ENCODE data around the gene P2RX7. TPM values are rescaled to one million over a fixed set of nuclear protein-coding genes. Genes with fewer than 3 reads are reported as not detected.
A peak's percentile ranks its signal among the peaks of the same experiment; 100 is the strongest.
"Not testable (repeated sequence)": the region's sequence is repeated elsewhere in the genome, so short reads cannot be mapped to it uniquely, and the experiment has no call there.

P2RX7 gene
- total RNA-seq, 1 donor from 2014 or later: 2.7 TPM

DNA sequence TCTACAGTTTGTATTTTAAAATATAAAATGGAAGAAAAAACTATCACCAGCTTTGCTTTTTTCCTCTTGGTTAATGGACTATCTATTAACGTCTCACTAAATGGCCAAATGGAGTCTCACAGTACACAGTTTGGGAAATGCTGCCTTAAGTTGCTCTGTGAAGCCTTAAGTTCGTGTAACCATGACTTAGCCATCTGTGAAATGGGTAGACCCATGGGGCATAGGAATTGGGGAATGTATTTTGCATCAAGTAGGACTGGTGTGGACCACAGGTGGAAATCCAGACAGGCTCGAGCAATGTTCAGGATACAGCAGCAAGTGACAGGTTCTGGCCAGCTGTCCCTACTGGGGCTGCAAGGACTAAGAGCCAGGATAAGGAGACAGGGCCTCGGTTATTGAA lies 4.8 kb downstream of the P2RX7 start:
- no peak for DNase-seq

DNA sequence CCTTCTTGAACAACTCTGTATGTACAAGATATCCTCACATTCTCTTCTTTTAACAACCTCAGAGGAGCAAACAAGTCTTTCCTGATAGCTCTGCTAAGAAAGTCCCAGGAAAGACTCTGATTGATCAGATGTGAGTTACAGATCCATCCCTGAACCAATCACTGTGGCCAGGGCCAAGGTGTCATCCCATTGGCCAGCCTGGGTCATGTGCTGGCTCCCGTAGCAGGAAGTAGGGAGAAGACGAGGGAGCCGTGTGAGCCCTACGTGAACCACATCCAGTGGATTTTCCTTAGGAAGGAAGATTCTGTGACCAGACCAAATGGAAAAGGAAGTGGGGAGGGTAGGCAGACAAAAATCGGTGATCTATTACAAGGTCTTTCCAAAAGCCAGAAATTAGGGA lies 5.6 kb downstream of the P2RX7 start:
- no peak for DNase-seq

DNA sequence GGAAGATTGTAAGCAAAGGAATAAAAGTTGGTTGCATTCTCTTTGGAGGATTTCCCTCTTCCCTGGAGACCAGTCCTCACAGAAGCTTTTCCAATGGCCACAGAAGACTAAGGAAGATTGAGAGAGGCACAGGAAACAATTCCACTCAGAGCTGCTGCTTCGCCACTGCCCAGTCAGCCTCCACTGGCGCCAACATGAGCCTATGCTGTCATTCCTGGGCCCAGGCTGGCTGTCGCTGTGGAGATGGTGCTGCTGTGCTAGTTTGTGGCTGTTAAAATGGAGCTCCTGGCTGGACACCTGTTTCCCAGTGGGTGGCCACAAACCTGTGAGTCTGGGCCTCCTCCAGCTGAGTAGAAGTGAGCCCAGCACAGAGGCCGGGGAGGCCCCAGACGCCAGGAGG lies 6.6 kb downstream of the P2RX7 start:
- DNase-seq: no peak

DNA sequence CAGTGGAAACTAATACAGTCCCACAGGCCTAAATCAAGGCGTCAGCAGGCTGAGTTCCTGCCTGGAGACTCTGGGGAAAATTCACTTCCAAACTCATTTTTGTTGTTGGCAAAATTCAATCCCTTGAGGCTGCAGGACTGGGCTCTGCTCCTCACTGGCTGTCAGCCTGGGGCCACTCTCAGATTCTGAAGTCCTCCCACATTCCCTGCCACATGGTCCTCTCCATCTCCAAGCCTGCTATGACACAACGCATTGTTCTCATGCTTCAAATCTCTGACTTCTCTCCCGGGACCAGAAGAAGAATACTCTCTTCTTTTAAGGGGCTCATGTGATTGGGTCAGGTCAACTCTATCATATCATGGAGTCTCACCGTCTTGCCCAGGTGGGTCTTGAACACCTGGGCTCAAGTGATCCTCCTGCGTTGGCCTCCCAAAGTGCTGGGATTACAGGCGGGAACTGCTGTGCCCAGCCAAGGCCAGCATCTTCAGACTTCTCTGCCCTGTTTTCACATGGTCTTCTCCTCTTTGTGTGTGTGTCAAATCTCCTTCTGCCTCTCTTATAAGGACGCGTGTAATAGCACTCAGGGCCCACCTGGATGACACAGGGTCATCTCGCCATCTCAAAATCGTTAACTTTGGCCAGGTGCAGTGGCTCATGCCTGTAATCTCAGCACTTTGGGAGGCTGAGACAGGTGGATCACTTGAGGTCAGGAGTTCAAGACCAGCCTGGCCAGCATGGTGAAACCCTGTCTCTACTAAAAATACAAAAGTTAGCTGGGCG lies 9.7 kb downstream of the P2RX7 start:
- DNase-seq: no peak

DNA sequence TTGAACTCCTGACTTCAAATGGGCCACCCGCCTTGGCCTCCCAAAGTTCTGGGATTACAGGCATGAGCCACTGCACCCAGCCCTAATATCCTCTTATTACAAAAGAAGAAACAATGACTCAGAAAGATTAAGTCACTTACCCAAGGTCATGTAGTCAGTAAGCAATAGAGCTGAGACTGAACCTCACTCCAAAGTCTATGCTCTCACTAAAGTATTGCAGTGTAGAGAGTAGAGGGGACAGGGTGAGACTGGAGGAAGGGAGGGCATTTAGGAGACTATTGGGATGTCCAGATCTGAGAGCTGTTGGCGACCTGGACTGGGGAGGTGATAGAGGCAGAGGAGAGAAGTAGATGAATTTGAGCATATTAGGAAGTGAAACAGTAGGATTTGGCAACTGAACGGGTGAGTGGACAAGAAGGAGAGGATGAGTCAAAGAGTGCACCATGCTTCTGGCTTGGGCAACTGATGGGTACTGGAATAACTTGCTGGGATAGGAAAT lies 11.8 kb downstream of the P2RX7 start:
- DNase-seq: no peak

DNA sequence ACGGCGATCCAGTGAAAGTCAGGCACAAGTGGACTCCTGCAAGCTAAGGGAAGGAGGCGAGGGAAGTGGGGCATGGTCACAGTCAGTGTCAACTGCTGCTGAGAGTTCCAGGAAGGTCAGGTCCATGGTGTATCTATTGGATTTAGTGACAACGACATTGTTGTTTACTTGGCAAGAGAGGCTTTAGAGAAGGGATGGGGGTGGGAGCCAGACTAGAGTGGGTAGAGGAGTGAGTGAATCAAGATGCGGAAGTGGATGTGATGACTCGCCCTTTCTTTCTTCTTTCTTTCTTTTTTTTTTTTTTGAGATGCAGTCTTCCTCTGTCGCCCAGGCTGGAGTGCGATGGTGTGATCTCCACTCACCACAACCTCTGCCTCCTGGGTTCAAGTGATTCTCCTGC lies 12.5 kb downstream of the P2RX7 start:
- DNase-seq: no peak

DNA sequence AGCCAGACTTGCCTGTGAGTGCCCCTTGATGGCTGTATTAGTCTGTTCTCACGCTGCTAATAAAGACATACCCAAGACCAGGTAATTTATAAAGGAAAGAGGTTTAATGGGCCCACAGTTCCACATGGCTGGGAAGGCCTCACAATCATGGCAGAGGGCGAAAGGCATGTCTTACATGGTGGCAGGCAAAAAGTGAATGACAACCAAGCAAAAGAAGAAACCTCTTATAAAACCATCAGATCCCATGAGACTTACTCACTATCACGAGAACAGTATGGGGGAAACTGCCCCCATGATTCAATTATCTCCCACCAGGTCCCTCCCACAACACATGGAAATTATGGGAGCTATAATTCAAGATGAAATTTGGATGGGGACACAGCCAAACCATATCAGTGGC lies 16.6 kb downstream of the P2RX7 start:
- DNase-seq: not testable (repeated sequence)

DNA sequence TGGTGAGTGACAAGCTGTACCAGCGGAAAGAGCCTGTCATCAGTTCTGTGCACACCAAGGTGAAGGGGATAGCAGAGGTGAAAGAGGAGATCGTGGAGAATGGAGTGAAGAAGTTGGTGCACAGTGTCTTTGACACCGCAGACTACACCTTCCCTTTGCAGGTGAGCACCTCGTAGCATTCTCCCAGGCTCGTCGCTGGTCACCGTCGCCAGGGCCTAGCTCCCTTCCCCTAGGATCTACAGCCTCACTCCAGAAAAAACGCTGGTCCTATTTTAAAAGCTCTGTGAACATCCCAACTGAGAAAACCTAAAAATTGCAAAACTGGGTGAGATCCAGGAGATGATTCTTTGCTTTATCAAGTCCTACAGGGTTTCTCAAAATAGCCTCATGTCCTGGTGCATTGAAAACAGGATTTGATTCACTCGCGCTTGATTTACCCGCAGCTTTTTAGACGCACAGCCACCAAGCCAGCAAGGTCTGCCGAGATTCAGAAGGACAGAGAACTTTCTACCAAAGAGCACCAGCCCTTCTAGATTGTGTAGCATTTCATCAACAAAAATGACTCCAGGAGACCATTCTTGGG lies 22.2 kb downstream of the P2RX7 start:
- DNase-seq: peak; percentile 24

DNA sequence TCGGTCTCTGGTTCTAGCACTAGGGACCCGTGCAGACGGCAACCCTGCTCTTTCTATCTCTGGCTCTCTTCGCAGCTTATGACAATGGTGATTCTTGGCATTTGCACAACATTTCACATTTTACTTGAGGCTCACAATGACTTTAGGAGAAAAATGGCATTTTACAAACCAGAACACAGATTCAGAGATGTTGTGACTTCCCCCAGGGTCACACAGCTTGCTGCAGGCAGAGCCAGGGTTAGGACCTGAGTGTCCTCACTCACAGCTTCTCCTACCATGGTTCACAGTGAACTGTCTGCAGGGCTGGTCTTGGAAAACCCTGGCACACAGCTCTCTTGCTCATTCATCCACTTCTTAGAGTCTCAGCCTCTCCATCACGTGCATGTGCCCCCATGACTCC lies 23.7 kb downstream of the P2RX7 start:
- no peak for DNase-seq

DNA sequence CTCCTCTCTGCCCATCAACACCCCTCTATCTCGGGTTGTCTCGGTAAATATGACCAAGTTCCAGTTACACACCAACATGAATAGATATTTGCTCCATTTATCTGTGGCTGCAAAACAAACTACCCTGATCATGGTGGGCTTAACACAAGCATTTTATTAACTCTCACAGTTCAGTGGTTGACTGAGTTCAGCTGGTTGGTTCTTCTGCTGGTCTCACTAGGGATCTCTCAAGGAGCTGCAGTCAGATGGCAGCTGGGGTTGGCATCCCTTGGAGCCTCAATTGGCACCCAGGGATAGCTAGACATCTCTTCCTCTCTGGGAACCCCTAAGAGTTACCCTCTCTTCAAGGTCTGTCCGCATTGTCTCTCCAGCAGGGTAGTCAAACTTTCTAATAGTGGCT lies 25.4 kb downstream of the P2RX7 start:
- DNase-seq: no peak

DNA sequence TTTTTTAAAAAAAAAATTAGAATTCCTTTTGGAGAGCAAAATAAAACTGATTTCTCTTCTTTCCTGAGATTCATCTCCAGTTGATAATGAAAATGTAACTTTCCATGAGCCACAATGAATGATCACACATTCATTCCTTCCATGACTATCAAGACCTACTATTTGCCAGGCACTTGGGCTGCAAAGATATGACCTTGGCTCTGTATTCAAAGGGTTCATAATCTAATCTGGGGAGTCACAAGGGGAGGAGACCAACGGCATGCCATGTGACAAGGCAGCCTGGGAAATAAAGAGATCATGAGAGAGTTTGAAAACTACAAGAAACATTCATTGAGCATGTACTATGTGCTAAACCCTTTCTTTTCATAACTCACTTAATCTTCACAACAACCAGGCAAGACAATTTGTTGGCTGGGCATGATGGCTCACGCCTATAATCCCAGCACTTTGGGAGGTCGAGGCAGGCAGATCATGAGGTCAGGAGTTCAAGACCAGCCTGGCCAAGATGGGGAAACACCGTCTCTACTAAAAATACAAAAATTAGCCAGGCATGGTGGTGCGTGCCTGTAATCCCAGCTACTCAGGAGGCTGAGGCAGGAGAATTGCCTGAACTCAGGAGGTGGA lies 26.2 kb downstream of the P2RX7 start:
- DNase-seq: not testable (repeated sequence)

DNA sequence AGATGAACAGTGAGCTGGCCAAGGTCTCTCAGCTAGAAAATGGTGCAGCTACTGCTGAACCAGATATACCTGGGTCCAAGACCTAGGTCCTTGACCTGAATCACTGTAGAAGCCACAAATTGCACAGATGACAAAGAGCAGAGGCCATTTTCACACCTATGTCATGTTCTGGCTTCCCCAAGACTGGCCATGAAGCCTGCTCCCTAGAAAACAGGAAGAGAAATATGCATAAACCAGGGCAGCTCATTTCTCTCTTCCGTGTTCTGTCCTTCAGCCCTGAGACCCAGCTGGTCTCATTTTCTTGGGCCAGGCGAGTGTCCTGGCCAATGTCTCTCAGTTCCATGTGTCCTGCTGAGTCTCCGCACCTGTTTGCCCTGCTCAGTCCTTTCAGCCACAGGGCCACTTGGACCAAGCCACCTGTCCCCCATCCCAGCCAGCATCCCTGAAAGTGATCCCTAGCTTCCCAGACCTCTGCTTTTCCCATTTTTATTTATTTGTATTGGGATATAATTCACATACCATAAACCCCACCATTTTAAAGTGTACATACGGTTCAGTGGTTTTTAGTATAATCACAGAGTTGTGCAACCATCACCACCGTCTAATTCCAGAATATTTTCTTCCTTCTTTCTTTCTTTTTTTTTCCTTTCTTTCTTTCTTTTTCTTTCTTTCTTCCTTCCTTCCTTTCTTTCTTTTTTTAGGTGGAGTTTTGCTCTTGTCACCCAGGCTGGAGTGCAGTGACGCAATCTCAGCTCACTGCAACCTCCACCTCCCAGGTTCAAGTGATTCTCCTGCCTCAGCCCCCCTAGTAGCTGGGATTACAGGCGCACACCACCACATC lies 27.0 kb downstream of the P2RX7 start:
- DNase-seq: no peak

DNA sequence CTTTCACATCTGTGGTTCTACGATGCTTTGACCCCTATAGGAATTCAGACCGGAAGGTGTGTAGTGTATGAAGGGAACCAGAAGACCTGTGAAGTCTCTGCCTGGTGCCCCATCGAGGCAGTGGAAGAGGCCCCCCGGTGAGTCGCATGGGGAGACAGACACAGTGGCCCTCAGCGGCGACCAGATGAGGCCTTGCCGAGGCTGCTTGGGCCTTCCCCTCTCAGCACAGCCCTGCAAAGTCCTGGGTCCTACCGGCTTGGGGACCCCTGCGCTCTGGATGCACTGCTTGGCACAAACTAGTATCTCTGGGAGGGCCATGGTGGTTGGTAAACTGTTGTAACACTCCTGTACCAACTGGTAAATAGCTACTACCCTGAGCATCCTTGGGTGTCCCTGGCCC lies 29.7 kb downstream of the P2RX7 start:
- DNase-seq: no peak

DNA sequence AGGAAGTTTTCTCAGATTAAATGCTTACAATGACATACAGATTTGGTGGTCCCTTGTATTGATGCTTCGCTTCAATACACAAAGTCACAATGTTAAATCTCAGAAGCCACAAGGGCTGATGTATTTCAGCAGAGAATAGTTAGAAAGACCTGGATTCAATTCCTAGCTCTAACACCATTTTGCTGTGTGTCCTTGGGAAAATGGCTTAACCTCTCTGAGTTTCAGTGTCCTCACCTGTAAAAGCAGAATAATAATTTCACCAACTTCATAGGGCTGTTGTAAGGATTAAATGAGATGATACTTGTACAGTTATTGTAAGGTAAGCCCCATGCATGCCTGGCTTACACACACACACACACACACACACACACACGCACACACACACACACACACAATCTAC lies 30.3 kb downstream of the P2RX7 start:
- DNase-seq: no peak

DNA sequence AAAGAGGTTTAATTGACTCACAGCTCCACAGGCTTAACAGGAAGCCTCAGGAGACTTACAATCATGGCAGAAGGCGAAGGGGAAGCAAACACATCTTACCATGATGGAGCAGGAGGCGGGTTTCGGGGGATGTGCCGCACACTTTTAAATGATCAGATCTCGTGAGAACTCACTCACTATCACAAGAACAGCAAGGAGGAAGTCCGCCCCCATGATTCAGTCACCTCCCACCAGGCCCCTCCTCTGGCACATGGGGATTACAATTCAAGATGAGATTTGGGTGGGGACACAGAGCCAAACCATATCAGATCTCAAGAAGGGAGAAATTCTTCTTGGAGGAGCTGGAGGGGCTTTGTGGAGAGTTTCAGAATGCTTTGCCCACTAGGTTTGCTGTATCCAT lies 32.2 kb downstream of the P2RX7 start:
- not testable (repeated sequence) for DNase-seq

DNA sequence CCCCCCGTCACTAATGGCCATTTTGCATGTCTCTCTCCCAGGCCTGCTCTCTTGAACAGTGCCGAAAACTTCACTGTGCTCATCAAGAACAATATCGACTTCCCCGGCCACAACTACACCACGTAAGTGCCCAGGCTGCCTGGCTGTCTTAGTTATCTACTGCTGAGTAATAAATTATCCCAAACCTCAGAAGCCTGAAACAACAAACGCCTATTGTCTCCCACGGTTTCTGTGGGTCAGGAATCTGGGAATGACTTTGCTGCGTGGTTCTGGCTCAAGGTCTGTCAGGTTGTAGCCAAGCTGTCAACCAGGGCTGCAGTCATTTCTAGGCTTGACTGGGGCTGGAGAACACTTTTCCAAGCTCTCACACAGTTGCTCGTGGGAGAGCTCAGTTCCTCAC lies 32.6 kb downstream of the P2RX7 start:
- DNase-seq: no peak

DNA sequence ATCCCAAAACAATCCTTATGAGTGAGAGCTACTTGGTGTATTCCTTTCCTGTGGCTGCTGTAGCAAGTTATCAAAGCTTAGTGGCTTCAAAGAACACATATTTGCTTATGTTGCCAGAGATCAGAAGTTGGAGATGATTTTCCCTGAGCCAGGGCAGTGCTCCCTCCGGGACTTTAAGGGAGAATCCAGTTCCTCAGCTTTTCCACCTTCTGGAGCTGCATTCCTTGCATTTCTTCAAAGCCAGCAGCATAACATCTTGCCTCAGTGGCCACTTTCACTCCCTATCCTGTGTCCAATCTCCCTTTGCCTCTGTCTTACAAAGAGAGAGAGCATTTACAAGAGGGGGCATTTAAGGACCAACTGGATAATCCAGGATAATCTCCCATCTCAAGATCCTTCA lies 33.7 kb downstream of the P2RX7 start:
- no peak for DNase-seq

DNA sequence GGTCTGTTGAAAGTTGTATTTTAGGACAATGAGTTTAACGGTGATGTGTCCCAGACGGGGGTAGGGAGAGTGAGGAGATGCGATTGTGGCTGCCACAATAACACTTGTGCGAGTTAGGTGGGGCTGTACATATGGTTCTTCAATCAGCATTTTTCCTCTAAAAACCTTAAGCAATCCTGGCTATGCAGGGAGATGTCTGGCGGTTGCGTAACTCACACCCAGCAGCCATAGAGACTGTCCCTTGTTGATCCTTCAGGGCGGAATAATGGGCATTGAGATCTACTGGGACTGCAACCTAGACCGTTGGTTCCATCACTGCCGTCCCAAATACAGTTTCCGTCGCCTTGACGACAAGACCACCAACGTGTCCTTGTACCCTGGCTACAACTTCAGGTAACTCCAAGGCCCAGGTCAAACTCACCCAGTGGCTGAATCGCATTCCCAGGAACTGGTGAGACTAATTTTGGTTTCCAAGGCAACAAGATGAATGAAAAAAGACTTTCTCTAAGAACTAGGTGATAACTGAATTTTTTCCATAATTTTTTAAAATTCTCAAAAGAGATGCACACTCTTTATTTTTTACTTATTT lies 34.6 kb downstream of the P2RX7 start:
- no peak for DNase-seq

DNA sequence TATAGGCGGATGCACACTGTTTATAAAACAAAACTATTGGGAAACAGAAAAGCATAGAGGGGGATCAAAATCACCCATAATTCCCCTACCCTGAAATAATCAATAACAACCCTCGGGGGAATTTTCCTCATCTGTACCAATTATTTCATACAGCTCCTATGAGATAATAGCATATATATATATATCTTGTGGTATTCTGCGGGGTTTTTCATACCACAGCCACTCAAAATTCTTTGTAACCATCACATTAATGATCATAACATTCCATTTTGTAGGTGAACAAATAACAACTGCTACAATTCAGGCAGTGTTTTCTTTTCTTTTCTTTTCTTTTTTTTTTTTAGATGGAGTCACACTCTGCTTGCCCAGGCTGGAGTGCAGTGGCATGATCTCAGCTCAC lies 35.3 kb downstream of the P2RX7 start:
- no peak for DNase-seq

DNA sequence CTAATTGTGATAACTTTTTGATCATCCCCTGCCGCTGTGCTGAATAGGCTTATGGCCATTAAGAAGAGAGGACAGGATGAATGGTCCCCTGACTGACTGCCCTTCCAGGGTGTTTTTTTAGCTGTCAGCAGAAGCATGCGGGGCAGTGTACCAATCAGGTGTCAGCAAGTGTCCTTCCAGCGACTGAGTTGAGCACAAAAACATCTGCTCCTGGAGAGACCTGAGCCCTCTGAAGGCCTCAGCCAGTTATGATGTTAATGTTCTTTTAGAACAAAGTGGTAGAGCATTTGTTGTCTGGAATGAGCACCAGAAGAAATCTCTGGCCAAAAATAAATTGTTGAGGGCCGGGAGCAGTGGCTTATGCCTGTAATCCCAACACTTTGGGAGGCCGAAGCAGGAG lies 37.5 kb downstream of the P2RX7 start:
- DNase-seq: no peak

DNA sequence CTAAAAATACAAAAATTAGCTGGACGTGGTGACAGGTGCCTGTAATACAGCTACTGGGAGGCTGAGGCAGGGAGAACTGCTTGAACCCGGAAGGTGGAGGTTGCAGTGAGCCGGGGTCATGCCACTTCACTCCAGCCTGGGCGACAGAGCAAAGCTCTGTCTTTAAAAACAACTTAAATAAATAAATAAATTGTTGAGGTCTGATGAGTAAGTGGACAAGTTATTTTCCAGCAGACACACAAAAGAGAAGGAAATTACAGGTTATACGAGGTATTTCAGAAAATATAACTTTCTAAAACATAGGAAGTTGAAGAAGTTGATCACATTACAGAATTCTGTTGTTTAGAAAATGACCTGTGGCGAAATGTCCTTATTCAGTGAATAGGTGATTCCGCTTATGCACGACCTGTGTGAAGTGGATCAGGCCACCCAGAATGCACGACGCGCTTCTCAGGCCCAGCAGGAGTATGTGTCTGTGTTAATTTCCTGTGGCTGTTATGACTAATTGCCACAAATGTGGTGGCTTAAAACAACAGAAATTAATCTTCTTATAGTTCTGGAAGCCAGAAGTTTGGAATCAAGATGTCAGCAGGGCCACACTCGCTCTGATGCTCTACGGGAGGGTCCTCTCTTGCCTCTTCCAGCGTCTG lies 38.1 kb downstream of the P2RX7 start:
- no peak for DNase-seq

DNA sequence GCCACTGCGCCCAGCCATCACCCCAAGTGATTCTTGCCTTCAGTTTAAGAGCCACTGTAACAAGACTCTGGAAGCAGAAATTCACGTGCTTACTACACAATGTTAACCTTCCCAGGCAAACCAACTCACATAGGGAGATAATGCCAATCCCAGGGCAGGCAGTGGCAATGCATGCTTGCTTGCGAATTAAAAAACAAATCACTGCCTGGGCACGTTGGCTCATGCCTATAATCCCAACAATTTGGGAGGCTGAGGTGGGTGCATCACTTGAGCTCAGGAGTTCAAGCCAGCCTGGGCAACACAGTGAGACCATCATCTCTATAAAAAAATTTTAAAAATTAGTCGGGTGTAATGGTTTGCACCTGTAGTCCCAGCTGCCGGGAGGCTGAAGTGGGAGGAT lies 39.5 kb downstream of the P2RX7 start:
- DNase-seq: no peak

Measured in occipital lobe (tissue), 2 donors.